ENCODE results near the gene ARFIP2.

DNA sequence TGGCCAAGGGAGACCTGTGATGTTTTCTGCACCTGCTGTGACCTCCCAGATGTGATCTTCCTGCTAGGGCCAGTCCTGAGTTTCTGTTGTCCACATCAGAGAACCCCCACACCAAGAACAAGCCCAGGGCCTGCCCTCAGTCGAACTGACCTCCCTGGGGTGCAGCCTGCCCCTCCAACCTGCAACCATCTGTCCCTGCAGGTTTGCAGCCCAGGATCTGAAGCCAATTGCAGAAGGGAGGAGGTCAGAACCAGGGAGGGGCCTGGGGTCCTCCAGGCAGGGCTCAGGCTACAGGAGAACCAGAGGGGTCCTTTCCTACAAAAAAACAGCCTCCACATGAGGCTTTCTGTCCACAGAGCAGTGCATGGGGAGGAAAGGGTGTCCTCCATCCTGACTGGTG is 8.2 kb downstream of the ARFIP2 start:
- TF ChIP-seq CTCF (IDR thresholded peaks at IDR 0.05) (no peak), POLR2A (IDR thresholded peaks at IDR 0.05) (no peak)
